GM12892 (cell line): Measurements from ENCODE around the gene KDM7A.

Experiments
- POLR2A ChIP-seq: IDR thresholded peaks from 2 replicates; pipeline ENCODE4 v1.6.1; 2011; ENCODE audit warnings: low read depth, low read length, control low read depth
- POLR2AphosphoS5 ChIP-seq: IDR thresholded peaks from 2 replicates; pipeline ENCODE4 v1.6.1; 2011; ENCODE audit warnings: low read depth, low read length, control low read depth
- TAF1 ChIP-seq: IDR thresholded peaks from 2 replicates; pipeline ENCODE4 v1.6.1; 2011; ENCODE audit warnings: low read depth, mild to moderate bottlenecking, control low read depth, low read length, borderline replicate concordance

- no peak for TF ChIP-seq POLR2A
- no peak for TF ChIP-seq POLR2AphosphoS5
- no peak for TF ChIP-seq TAF1
Observed at GRCh38 chr7:140160308-140160707, 16.5 kb downstream of the KDM7A start.
